Neural progenitor cell (in vitro differentiated cells): Measurements from ENCODE around the gene NT5C3A.
"Not testable (repeated sequence)": the region's sequence is repeated elsewhere in the genome, so short reads cannot be mapped to it uniquely, and the experiment has no call there.

ENCODE experiments used
- CTCF ChIP-seq: fragments of 200-600 bp; sonication (generic); IDR thresholded peaks from 2 replicates; pipeline ENCODE4 v1.5.1; 2017; ENCODE audit warnings: antibody characterized with exemption, mild to moderate bottlenecking
- EZH2 ChIP-seq: fragments of 200-600 bp; sonication (generic); IDR thresholded peaks from 2 replicates; pipeline ENCODE4 v1.6.1; 2017; ENCODE audit warnings: antibody characterized with exemption, mild to moderate bottlenecking, moderate library complexity

DNA sequence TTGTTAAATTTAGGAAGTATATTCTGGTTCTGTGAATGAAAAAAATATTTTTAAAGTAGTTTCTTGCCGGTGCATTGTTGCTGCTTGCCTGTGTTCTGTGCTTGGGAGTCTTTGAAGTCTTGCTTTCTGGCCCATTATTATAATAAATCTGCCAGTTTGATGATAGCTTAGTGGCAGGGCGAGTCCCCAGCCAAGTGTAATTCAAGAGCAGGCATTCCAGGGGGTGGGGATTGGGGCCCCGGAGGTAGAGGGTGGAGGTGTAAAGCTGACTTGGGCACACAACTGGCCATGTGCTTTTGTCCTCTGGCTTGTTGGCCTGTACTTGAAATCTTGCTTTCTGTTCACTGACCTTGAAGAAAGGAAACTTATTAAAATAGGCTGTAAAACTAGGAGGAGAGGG, 90.6 kb downstream of the NT5C3A start:
- TF ChIP-seq CTCF, EZH2: not testable (repeated sequence)
